Psoas muscle (tissue), 8 donors: ENCODE measurements around the gene TMEM80. TPM values are rescaled to one million over a fixed set of nuclear protein-coding genes. Genes with fewer than 3 reads are reported as not detected.
"Not testable (repeated sequence)": the region's sequence is repeated elsewhere in the genome, so short reads cannot be mapped to it uniquely, and the experiment has no call there.

ENCODE experiments used
- ATAC-seq, 4 donors: fragments of 200-7000 bp; cut with Tn5 transposase; one replicate each; pipeline ENCODE4 v1.9.1; 2020; ENCODE audit warnings: moderate library complexity in 3 of 4, mild to moderate bottlenecking in 2 of 4
- DNase-seq, 2 donors: peaks; one replicate each; pipeline ENCODE4 v3.0.0-alpha.2; 2020
- H3K27ac ChIP-seq: fragments of 200-600 bp; one replicate; pipeline ENCODE4 v1.8.0; 2022
- H3K27me3 ChIP-seq, 3 donors: fragments of 200-600 bp in 1 of 3; one replicate each; pipeline versions ENCODE4 v1.6.1 to v1.8.0; 2013 to 2022; ENCODE audit warnings: low read length in 2 of 3, mild to moderate bottlenecking in 2 of 3, moderate library complexity in 1 of 3; ENCODE audit not compliant: insufficient read depth in 3 of 3
- H3K36me3 ChIP-seq, 2 donors: fragments of 200-600 bp in 1 of 2; one replicate each; pipeline versions ENCODE4 v1.6.1 to v1.8.0; 2013 to 2022; ENCODE audit warnings: low read depth in 1 of 2, mild to moderate bottlenecking in 1 of 2, moderate library complexity in 1 of 2; ENCODE audit not compliant: insufficient read depth in 1 of 2
- H3K4me1 ChIP-seq: fragments of 200-600 bp; one replicate; pipeline ENCODE4 v1.8.0; 2022
- H3K4me3 ChIP-seq: fragments of 200-600 bp; one replicate; pipeline ENCODE4 v1.8.0; 2022; ENCODE audit warnings: mild to moderate bottlenecking
- H3K9me3 ChIP-seq: fragments of 200-600 bp; one replicate; pipeline ENCODE4 v1.8.0; 2022
- WGBS, 3 donors: extraction: QIAGEN DNeasy Blood & Tissue Kit; methylation state at CpG; one replicate each; pipeline versions ENCODE4 v1.1.6 to v1.1.7; 2013; 5-methylcytosine and 5-hydroxymethylcytosine counted together
- intact Hi-C, 2 donors: fragments of 100-400 bp; cut with DNase I; formaldehyde crosslinking; loops; one replicate each; pipeline versions ENCODE4 v1.11.0 to v1.14.2; 2022
- polyA plus RNA-seq, 3 donors: library from polyadenylated mRNA; stranded (reverse); fragments of 200-250 nt; gene quantifications; one replicate each; pipeline ENCODE4 v1.2.3, GENCODE V29; 2013
- total RNA-seq, 4 donors: library from RNA; stranded (reverse); fragmentation: NEBNext Ultra II Directional in 2 of 4; extraction: Animal tissue kit (Norgen Biotek cat#: 25700) in 2 of 4; gene quantifications; one replicate each; pipeline versions ENCODE4 v1.2.1 to v1.2.4, GENCODE V29; 2021 to 2023
- TF ChIP-seq, protein P1 (sequence below): fragments of 200-600 bp; IDR thresholded peaks from one replicate; pipeline ENCODE4 v1.8.0; 2022; ENCODE audit warnings: antibody characterized with exemption
- donor health status: healthy with polysubstance abuse.
- donor health status: DM: no; HTN: no; CAD: no; lungs with moderate emphysema.
- donor health status: Bipolar disorder and iron deficiency.
- donor health status: healthy.
- donor health status: DM: yes; HTN: yes; CAD: no.
- donor health status: DM: no; HTN: no; CAD: no.
- donor health status: DM: no; HTN: no; CAD: no.
- donor health status: DM: yes; HTN: yes; CAD: no.

Gene TMEM80
- total and polyA plus RNA-seq, 7 donors: 5.9 to 16.3 (median 10.1) TPM

DNA sequence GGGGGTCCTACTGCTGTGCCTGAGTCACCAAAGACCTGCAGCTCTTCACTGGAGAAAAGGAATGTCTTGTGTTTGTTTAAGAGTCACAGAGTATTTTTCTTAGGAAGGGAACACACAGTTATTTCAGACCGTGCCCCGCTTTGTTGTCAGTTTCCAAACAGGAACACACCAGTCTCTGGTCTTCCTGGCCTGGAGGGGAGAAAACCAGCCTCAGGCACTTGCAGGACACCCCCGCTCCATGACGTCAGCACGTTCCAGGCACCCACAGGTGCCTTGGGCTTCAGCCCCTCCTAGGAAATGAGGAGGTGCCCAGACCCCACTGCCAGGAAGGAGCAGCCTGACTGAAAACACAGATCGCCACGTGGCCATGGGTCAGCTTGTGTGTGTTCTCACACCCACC lies 6.0 kb upstream of the TMEM80 start:
- H3K27me3 ChIP-seq: no peaks in the 10 kb centered on the region
- H3K4me1 ChIP-seq: peaks cover 12% of the 10 kb centered on the region
- no peak overlapping the region for H3K4me3 ChIP-seq
- intact Hi-C loops: loop anchor here in 1 of 2 donors (10.0 kb wide), 1 partner anchor 115 kb away; the partner anchor contains the start of gene PHRF1
- TF ChIP-seq, protein P1, sequence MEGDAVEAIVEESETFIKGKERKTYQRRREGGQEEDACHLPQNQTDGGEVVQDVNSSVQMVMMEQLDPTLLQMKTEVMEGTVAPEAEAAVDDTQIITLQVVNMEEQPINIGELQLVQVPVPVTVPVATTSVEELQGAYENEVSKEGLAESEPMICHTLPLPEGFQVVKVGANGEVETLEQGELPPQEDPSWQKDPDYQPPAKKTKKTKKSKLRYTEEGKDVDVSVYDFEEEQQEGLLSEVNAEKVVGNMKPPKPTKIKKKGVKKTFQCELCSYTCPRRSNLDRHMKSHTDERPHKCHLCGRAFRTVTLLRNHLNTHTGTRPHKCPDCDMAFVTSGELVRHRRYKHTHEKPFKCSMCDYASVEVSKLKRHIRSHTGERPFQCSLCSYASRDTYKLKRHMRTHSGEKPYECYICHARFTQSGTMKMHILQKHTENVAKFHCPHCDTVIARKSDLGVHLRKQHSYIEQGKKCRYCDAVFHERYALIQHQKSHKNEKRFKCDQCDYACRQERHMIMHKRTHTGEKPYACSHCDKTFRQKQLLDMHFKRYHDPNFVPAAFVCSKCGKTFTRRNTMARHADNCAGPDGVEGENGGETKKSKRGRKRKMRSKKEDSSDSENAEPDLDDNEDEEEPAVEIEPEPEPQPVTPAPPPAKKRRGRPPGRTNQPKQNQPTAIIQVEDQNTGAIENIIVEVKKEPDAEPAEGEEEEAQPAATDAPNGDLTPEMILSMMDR: no peak
- no peaks in the 10 kb centered on the region for H3K9me3 ChIP-seq
- DNase-seq: no peak
- no peak for ATAC-seq
- no peak overlapping the region for H3K27ac ChIP-seq
- 86 to 93% (median 92%) methylated on average over 7 of the region's 7 CpGs for WGBS, 3 donors
- H3K36me3 ChIP-seq: peaks cover 4 to 55% of the 10 kb centered on the region in 2 donors

DNA sequence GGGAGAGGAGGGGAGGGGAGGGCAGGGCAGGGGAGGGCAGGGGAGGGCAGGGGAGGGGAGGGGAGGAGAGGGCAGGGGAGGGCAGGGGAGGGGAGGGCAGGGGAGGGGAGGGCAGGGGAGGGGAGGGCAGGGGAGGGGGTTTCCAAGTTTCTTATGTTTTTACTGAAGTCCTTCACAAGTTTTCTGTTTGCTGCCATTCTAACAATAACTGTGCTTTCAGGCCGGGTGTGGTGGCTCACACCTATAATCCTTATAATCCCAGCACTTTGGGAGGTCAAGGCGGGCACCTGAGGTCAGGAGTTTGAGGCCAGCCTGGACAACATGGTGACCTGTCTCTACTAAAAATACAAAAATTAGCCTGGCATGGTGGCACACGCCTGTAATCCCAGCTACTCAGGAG lies 5.4 kb upstream of the TMEM80 start:
- DNase-seq, H3K4me3 ChIP-seq, ATAC-seq, H3K27ac ChIP-seq, H3K27me3 ChIP-seq, H3K9me3 ChIP-seq: not testable (repeated sequence)
- Histone ChIP-seq H3K4me1 (peaks cover 12% of the 10 kb centered on the region), H3K36me3 (peaks cover 4 to 49% of the 10 kb centered on the region in 2 donors)
- 91 to 94% (median 92%) methylated on average over 3 of the region's 3 CpGs for WGBS, 3 donors
- intact Hi-C loops: loop anchor here in 1 of 2 donors (10.0 kb wide), 1 partner anchor 115 kb away; the partner anchor contains the start of gene PHRF1

DNA sequence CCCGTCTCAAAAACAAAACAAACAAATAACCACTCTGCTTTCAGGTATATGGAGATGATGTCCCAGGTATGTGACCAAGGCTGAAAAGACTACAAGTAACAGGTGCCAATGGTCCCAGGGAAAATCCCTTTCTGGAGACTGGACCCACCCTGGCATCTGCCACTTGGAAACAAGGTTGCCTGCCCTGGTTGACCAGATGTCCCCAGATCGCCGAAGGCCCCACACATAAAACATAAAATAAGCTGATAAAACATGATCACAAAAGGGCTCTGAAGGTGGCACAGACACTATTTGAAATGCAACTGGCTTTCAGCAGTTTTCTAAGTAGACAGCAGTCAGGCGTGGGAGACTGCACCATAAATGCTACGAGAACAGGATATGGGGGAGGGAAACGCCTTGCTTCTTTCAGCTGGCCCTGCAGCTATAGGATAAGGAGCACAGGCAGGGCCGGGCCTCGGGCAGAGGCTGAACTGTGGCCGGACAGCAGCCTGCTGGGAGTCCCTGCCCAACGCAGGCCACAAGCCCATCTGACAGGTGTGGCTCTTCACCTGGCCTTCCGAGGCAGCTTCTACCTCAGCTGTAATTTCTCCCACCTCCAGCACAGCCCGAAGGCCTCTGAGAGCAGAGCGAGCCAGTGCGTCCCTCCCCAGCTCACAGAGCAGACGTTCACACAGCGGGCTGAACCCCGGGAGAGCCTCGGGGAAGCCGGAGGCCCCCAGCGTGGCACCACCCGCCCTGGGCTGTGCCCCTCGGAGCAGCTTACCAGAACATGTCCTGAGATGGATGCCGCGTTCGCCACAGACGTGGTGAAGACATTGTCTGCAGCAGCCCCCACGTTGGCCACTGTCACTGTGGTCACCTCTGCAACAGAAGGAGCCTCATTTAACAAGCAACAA lies 4.6 kb upstream of the TMEM80 start:
- intact Hi-C loops: loop anchor here in 1 of 2 donors (10.0 kb wide), 1 partner anchor 116 kb away; the partner anchor contains the start of gene PHRF1
- H3K9me3 ChIP-seq: no peaks in the 10 kb centered on the region
- ATAC-seq (no peak), DNase-seq (no peak)
- H3K27ac ChIP-seq: no peak overlapping the region
- TF ChIP-seq, protein P1: no peak
- peaks cover 12% of the 10 kb centered on the region for H3K4me1 ChIP-seq
- H3K36me3 ChIP-seq: peaks cover 4 to 42% of the 10 kb centered on the region in 2 donors
- 83 to 87% (median 84%) methylated on average over 27 of the region's 27 CpGs for WGBS, 3 donors
- no peak overlapping the region for H3K4me3 ChIP-seq
- no peaks in the 10 kb centered on the region for H3K27me3 ChIP-seq

DNA sequence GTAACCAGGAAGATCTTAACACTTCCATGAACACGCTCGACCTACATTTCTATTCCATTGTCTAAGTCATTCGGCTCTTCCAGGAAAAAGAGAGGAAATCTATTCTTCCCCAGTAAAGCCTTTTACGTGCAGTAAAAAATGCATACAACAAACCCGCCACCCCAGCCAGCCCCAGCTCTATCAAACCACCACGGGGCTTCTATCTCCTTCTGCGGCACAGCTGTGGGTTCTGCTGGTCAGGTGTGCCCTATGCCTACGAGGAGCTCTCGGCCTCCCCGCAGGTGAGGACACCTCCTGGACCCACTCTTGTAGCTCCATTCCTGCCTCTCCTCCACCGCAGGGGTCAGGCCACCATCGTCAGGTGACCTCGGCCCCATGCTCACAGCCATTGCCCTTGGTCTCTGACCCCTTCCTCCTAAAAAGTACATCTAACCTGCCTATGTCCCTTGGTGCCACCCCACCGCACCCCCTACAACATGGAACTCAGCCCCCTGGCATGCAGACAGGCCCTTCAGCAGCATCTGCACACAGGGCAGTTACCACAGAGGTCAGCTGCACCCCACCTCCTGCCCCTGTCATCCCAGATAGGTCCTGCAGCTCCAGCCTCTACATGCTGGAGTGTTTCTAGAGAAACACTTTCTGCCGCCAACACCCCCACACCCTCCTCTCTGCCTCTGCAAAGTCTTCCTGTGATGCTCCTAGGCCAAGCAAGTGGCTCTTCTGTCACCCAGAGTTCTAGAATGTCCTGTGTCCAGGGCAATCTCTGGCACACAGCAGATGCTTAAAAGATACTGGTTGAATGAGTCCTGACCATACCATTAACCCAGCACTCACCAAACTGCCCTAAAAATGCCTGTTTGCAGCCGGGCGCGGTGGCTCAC lies 3.7 kb upstream of the TMEM80 start:
- Histone ChIP-seq H3K36me3 (peaks cover 4 to 33% of the 10 kb centered on the region in 2 donors), H3K4me3 (no peak overlapping the region), H3K27me3 (no peaks in the 10 kb centered on the region), H3K27ac (no peak overlapping the region), H3K4me1 (peaks cover 18% of the 10 kb centered on the region), H3K9me3 (no peaks in the 10 kb centered on the region)
- intact Hi-C loops: loop anchor here in 1 of 2 donors (10.0 kb wide), 1 partner anchor 117 kb away; the partner anchor contains the start of gene PHRF1
- no peak for DNase-seq
- TF ChIP-seq, protein P1: no peak
- no peak for ATAC-seq
- 87 to 95% (median 91%) methylated on average over 18 of the region's 18 CpGs for WGBS, 3 donors
